GM23338 (cell line): Measurements from ENCODE around the gene EFCAB13. TPM values are rescaled to one million over a fixed set of nuclear protein-coding genes. Genes with fewer than 3 reads are reported as not detected.
A peak's percentile ranks its signal among the peaks of the same experiment; 100 is the strongest.

Experiments
- ATAC-seq: fragments of 200-7000 bp; cut with Tn5 transposase; 3 replicates; pipeline ENCODE4 v1.9.1; 2020
- DNase-seq: peaks from one replicate; pipeline ENCODE4 v3.0.0-alpha.2; 2015; ENCODE audit warnings: low spot score
- H2AFZ ChIP-seq: fragments of 200-600 bp; sonication (generic); 2 replicates; pipeline ENCODE4 v1.8.0; 2016; ENCODE audit warnings: antibody characterized with exemption, mild to moderate bottlenecking, moderate library complexity
- H3F3A ChIP-seq: fragments of 200-600 bp; sonication (generic); replicated peaks from 2 replicates; pipeline ENCODE4 v1.8.0; 2017; ENCODE audit warnings: antibody characterized with exemption, mixed run types, low read depth
- H3K27ac ChIP-seq: fragments of 200-600 bp; sonication (generic); 2 replicates; pipeline ENCODE4 v1.6.1; 2016; ENCODE audit warnings: low read depth
- H3K27me3 ChIP-seq: fragments of 200-600 bp; sonication (generic); 2 replicates; pipeline ENCODE4 v1.8.0; 2016; ENCODE audit warnings: mild to moderate bottlenecking, mixed run types, moderate library complexity; ENCODE audit not compliant: insufficient read depth
- H3K36me3 ChIP-seq: fragments of 200-600 bp; sonication (generic); 2 replicates; pipeline ENCODE4 v1.8.0; 2016; ENCODE audit warnings: mild to moderate bottlenecking; ENCODE audit not compliant: insufficient read depth
- H3K4me1 ChIP-seq: fragments of 200-600 bp; sonication (generic); 2 replicates; pipeline ENCODE4 v1.8.0; 2016; ENCODE audit warnings: mild to moderate bottlenecking, moderate library complexity; ENCODE audit not compliant: insufficient read depth
- H3K4me2 ChIP-seq: fragments of 200-600 bp; sonication (generic); 2 replicates; pipeline ENCODE4 v1.7.1; 2017; ENCODE audit warnings: mixed run types
- H3K4me3 ChIP-seq: fragments of 200-600 bp; sonication (generic); 2 replicates; pipeline ENCODE4 v1.6.1; 2016; ENCODE audit warnings: mixed run types
- H3K79me2 ChIP-seq: fragments of 200-600 bp; sonication (generic); replicated peaks from 2 replicates; pipeline ENCODE4 v1.8.0; 2017; ENCODE audit warnings: mild to moderate bottlenecking; ENCODE audit not compliant: insufficient read depth
- H3K9me2 ChIP-seq: fragments of 200-600 bp; sonication (generic); 2 replicates; pipeline ENCODE4 v1.8.0; 2017; ENCODE audit not compliant: insufficient read depth
- H4K20me1 ChIP-seq: fragments of 200-600 bp; sonication (generic); replicated peaks from 2 replicates; pipeline ENCODE4 v1.8.0; 2017; ENCODE audit warnings: mild to moderate bottlenecking; ENCODE audit not compliant: insufficient read depth
- H3K27ac Mint-ChIP-seq: 2 replicates; pipeline ENCODE4 v1.8.0; 2020; ENCODE audit warnings: inconsistent platforms, mild to moderate bottlenecking, moderate library complexity, mixed read lengths
- H3K27me3 Mint-ChIP-seq: 3 replicates; pipeline ENCODE4 v1.8.0; 2022; ENCODE audit warnings: low read depth, mild to moderate bottlenecking, moderate library complexity, mixed read lengths, inconsistent platforms; ENCODE audit not compliant: insufficient read depth, poor library complexity
- H3K36me3 Mint-ChIP-seq: 3 replicates; pipeline ENCODE4 v1.8.0; 2021; ENCODE audit warnings: low read depth, mild to moderate bottlenecking, inconsistent platforms, moderate library complexity, mixed read lengths
- H3K4me1 Mint-ChIP-seq: 3 replicates; pipeline ENCODE4 v1.8.0; 2020; ENCODE audit warnings: mild to moderate bottlenecking, inconsistent platforms, mixed read lengths
- H3K4me3 Mint-ChIP-seq: 3 replicates; pipeline ENCODE4 v1.8.0; 2021; ENCODE audit warnings: moderate library complexity, mild to moderate bottlenecking, inconsistent platforms, mixed read lengths
- H3K9me3 Mint-ChIP-seq: 3 replicates; pipeline ENCODE4 v1.8.0; 2020; ENCODE audit warnings: moderate library complexity, mild to moderate bottlenecking, inconsistent platforms, mixed read lengths
- CREB1 ChIP-seq: fragments of 250-450 bp; sonication (Bioruptor Pico); IDR thresholded peaks from 2 replicates; pipeline ENCODE4 v1.5.0; 2020; ENCODE audit warnings: low read depth, mild to moderate bottlenecking, moderate library complexity
- CTCF ChIP-seq, 2 experiments: fragments of 200-600 bp in 1 of 2; sonication (generic) in 1 of 2; conservative IDR thresholded peaks; 2 replicates each; pipeline versions ENCODE4 v1.5.1 to v1.6.1; 2016 to 2017; ENCODE audit warnings: antibody characterized with exemption in 2 of 2, low read depth in 2 of 2, mild to moderate bottlenecking in 2 of 2, moderate library complexity in 1 of 2
- EZH2phosphoT487 ChIP-seq: fragments of 200-600 bp; sonication (generic); IDR thresholded peaks from one replicate; pipeline ENCODE4 v1.8.1; 2018; ENCODE audit warnings: antibody characterized with exemption; ENCODE audit not compliant: unreplicated experiment
- JUNB ChIP-seq: IDR thresholded peaks from one replicate; pipeline ENCODE4 v1.6.1; 2016; ENCODE audit warnings: antibody characterized with exemption; ENCODE audit not compliant: unreplicated experiment
- POLR2AphosphoS5 ChIP-seq: IDR thresholded peaks from 2 replicates; pipeline ENCODE4 v1.6.1; 2016; ENCODE audit warnings: antibody characterized with exemption, low read depth
- STAT1 ChIP-seq: IDR thresholded peaks from one replicate; pipeline ENCODE4 v1.6.1; 2016; ENCODE audit warnings: antibody characterized with exemption; ENCODE audit not compliant: unreplicated experiment
- ZNF331 ChIP-seq: fragments of 250-450 bp; sonication (Bioruptor Pico); IDR thresholded peaks from 2 replicates; pipeline ENCODE4 v1.5.0; 2020; ENCODE audit warnings: low read depth, mild to moderate bottlenecking, moderate library complexity
- polyA plus RNA-seq: library from polyadenylated mRNA; unstranded; fragments of >200 nt; fragmentation: Nextera tagmentation; extraction: Ambion mirVana; gene quantifications from 2 replicates; pipeline ENCODE4 v1.2.1, GENCODE V29; 2016
- total RNA-seq: library from RNA; depleted of rRNA; stranded (reverse); fragments of >200 nt; shearing (Covaris generic); gene quantifications from 2 replicates; pipeline ENCODE4 v1.2.3, GENCODE V29; 2014
- TF ChIP-seq, protein P1 (sequence below): fragments of 250-450 bp; sonication (Bioruptor Pico); IDR thresholded peaks from 2 replicates; pipeline ENCODE4 v1.5.0; 2020; ENCODE audit warnings: mild to moderate bottlenecking, moderate library complexity

The EFCAB13 gene
- total and polyA plus RNA-seq, 2 experiments from 2014 or later, result 4.1 to 5.4 TPM

GRCh38 chr17:47275245-47275984 is 48.3 kb upstream of the EFCAB13 start (continued):
- TF ChIP-seq, protein P1, sequence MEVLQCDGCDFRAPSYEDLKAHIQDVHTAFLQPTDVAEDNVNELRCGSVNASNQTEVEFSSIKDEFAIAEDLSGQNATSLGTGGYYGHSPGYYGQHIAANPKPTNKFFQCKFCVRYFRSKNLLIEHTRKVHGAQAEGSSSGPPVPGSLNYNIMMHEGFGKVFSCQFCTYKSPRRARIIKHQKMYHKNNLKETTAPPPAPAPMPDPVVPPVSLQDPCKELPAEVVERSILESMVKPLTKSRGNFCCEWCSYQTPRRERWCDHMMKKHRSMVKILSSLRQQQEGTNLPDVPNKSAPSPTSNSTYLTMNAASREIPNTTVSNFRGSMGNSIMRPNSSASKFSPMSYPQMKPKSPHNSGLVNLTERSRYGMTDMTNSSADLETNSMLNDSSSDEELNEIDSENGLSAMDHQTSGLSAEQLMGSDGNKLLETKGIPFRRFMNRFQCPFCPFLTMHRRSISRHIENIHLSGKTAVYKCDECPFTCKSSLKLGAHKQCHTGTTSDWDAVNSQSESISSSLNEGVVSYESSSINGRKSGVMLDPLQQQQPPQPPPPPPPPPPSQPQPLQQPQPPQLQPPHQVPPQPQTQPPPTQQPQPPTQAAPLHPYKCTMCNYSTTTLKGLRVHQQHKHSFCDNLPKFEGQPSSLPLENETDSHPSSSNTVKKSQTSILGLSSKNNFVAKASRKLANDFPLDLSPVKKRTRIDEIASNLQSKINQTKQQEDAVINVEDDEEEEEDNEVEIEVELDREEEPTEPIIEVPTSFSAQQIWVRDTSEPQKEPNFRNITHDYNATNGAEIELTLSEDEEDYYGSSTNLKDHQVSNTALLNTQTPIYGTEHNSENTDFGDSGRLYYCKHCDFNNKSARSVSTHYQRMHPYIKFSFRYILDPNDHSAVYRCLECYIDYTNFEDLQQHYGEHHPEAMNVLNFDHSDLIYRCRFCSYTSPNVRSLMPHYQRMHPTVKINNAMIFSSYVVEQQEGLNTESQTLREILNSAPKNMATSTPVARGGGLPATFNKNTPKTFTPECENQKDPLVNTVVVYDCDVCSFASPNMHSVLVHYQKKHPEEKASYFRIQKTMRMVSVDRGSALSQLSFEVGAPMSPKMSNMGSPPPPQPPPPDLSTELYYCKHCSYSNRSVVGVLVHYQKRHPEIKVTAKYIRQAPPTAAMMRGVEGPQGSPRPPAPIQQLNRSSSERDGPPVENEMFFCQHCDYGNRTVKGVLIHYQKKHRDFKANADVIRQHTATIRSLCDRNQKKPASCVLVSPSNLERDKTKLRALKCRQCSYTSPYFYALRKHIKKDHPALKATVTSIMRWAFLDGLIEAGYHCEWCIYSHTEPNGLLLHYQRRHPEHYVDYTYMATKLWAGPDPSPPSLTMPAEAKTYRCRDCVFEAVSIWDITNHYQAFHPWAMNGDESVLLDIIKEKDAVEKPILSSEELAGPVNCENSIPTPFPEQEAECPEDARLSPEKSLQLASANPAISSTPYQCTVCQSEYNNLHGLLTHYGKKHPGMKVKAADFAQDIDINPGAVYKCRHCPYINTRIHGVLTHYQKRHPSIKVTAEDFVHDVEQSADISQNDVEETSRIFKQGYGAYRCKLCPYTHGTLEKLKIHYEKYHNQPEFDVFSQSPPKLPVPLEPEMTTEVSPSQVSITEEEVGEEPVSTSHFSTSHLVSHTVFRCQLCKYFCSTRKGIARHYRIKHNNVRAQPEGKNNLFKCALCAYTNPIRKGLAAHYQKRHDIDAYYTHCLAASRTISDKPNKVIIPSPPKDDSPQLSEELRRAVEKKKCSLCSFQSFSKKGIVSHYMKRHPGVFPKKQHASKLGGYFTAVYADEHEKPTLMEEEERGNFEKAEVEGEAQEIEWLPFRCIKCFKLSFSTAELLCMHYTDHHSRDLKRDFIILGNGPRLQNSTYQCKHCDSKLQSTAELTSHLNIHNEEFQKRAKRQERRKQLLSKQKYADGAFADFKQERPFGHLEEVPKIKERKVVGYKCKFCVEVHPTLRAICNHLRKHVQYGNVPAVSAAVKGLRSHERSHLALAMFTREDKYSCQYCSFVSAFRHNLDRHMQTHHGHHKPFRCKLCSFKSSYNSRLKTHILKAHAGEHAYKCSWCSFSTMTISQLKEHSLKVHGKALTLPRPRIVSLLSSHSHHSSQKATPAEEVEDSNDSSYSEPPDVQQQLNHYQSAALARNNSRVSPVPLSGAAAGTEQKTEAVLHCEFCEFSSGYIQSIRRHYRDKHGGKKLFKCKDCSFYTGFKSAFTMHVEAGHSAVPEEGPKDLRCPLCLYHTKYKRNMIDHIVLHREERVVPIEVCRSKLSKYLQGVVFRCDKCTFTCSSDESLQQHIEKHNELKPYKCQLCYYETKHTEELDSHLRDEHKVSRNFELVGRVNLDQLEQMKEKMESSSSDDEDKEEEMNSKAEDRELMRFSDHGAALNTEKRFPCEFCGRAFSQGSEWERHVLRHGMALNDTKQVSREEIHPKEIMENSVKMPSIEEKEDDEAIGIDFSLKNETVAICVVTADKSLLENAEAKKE (CRISPR knock-in tag), result no peak; the same call in 1 of the 2 replicates
- TF ChIP-seq EZH2phosphoT487, result no peak
- no peak for TF ChIP-seq CREB1 (CRISPR knock-in tag)

GRCh38 chr17:47276444-47276843 is 47.3 kb upstream of the EFCAB13 start:
- Histone ChIP-seq H3K36me3 (no peaks in the 10 kb centered on the region), H3K4me3 (peak overlapping the region; percentile 34; the same call in 1 of the 2 replicates), H3K27me3 (no peaks in the 10 kb centered on the region), H3F3A (no peaks in the 10 kb centered on the region), H3K4me2 (peak overlapping the region; percentile 61), H3K27ac (peak overlapping the region; percentile 91; the same call in 1 of the 2 replicates), H4K20me1 (no peaks in the 10 kb centered on the region), H3K9me2 (no peaks in the 10 kb centered on the region; the same call in 1 of the 2 replicates), H2AFZ (peak overlapping the region; percentile 96), H3K79me2 (no peaks in the 10 kb centered on the region), H3K4me1 (peaks cover 29% of the 10 kb centered on the region)
- Mint-ChIP-seq H3K36me3 (no peaks in the 10 kb centered on the region), H3K27ac (peak overlapping the region; percentile 95), H3K4me3 (peak overlapping the region; percentile 19; the same call in 2 of the 3 replicates), H3K9me3 (no peaks in the 10 kb centered on the region), H3K27me3 (peaks cover 20% of the 10 kb centered on the region), H3K4me1 (peaks cover 41% of the 10 kb centered on the region)
- TF ChIP-seq STAT1, result no peak
- no peak for TF ChIP-seq POLR2AphosphoS5
- TF ChIP-seq CREB1 (CRISPR knock-in tag), result no peak
- no peak for TF ChIP-seq JUNB
- no peak for TF ChIP-seq CTCF (conservative IDR thresholded peaks at IDR 0.05; ENCODE audit: low read depth in 2 of 2)
- TF ChIP-seq ZNF331, result no peak
- peak; percentile 5; the same call in 1 of the 3 replicates for ATAC-seq
- no peak for DNase-seq
